Kidney epithelial cell (primary cell): Measurements from ENCODE around the gene SV2C. TPM values are rescaled to one million over a fixed set of nuclear protein-coding genes. Genes with fewer than 3 reads are reported as not detected.
"Not testable (repeated sequence)": the region's sequence is repeated elsewhere in the genome, so short reads cannot be mapped to it uniquely, and the experiment has no call there.

Experiments
- DNase-seq: peaks from one replicate; pipeline ENCODE4 v3.0.0-alpha.2; 2010; ENCODE audit warnings: low read depth
- H3K27me3 ChIP-seq: 2 replicates; pipeline ENCODE4 v1.6.0; 2011; ENCODE audit warnings: low read length; ENCODE audit not compliant: control insufficient read depth, insufficient read depth
- H3K36me3 ChIP-seq: 2 replicates; pipeline ENCODE4 v1.5.1; 2011; ENCODE audit warnings: low read length; ENCODE audit not compliant: control insufficient read depth, insufficient read depth
- H3K4me3 ChIP-seq: 2 replicates; pipeline ENCODE4 v1.5.1; 2011; ENCODE audit warnings: low read depth, mild to moderate bottlenecking, control low read depth, low read length
- CTCF ChIP-seq: IDR thresholded peaks from 2 replicates; pipeline ENCODE4 v1.5.1; 2011; ENCODE audit warnings: mild to moderate bottlenecking, moderate library complexity, low read length, control low read depth, inconsistent platforms; ENCODE audit not compliant: insufficient read depth, poor library complexity, severe bottlenecking
- total RNA-seq: library from RNA; depleted of rRNA; stranded (reverse); fragments of >200 nt; gene quantifications from 2 replicates; pipeline ENCODE4 v1.2.3, GENCODE V29; 2015

The SV2C gene
- total RNA-seq, 1 donor from 2014 or later = 0.04 TPM

GRCh38 chr5:76319673-76320072, 236.5 kb downstream of the SV2C start:
- no peak for DNase-seq
- no peak for TF ChIP-seq CTCF
- Histone ChIP-seq H3K36me3 (no peaks in the 10 kb centered on the region), H3K4me3 (no peak overlapping the region), H3K27me3 (no peaks in the 10 kb centered on the region)

GRCh38 chr5:76323494-76323893, 240.3 kb downstream of the SV2C start:
- DNase-seq, H3K27me3 ChIP-seq: not testable (repeated sequence)

GRCh38 chr5:76325326-76325725, 242.1 kb downstream of the SV2C start:
- Histone ChIP-seq H3K4me3 (no peak overlapping the region), H3K36me3 (no peaks in the 10 kb centered on the region), H3K27me3 (peaks cover 5% of the 10 kb centered on the region)
- DNase-seq = no peak
- no peak for TF ChIP-seq CTCF

More at GRCh38 chr5:76323494-76323893, 240.3 kb downstream of the SV2C start:
- not testable (repeated sequence) for H3K4me3 ChIP-seq, H3K36me3 ChIP-seq

GRCh38 chr5:76325876-76326491, 242.8 kb downstream of the SV2C start:
- Histone ChIP-seq H3K36me3 (no peaks in the 10 kb centered on the region), H3K27me3 (peaks cover 5% of the 10 kb centered on the region), H3K4me3 (no peak overlapping the region)
- no peak for DNase-seq
- TF ChIP-seq CTCF = no peak

- Histone ChIP-seq H3K4me3 (no peak overlapping the region), H3K36me3 (no peaks in the 10 kb centered on the region), H3K27me3 (peaks cover 5% of the 10 kb centered on the region)
- no peak for TF ChIP-seq CTCF
- no peak for DNase-seq
Observed at GRCh38 chr5:76326577-76327302, 243.6 kb downstream of the SV2C start.

GRCh38 chr5:76329346-76329745, 246.2 kb downstream of the SV2C start:
- DNase-seq = no peak
- Histone ChIP-seq H3K36me3 (no peaks in the 10 kb centered on the region), H3K27me3 (peaks cover 5% of the 10 kb centered on the region), H3K4me3 (no peak overlapping the region)
- no peak for TF ChIP-seq CTCF
